GM23338 (cell line): ENCODE measurements around the gene MCC. TPM values are rescaled to one million over a fixed set of nuclear protein-coding genes. Genes with fewer than 3 reads are reported as not detected.

ENCODE experiments used
- CREB1 ChIP-seq: fragments of 250-450 bp; sonication (Bioruptor Pico); IDR thresholded peaks from 2 replicates; pipeline ENCODE4 v1.5.0; 2020; ENCODE audit warnings: low read depth, mild to moderate bottlenecking, moderate library complexity
- EZH2 ChIP-seq: fragments of 200-600 bp; sonication (generic); IDR thresholded peaks from one replicate; pipeline ENCODE4 v1.8.0; 2017; ENCODE audit warnings: antibody characterized with exemption, mild to moderate bottlenecking, low read depth; ENCODE audit not compliant: unreplicated experiment
- JUNB ChIP-seq: IDR thresholded peaks from one replicate; pipeline ENCODE4 v1.6.1; 2016; ENCODE audit warnings: antibody characterized with exemption; ENCODE audit not compliant: unreplicated experiment
- POLR2AphosphoS5 ChIP-seq: IDR thresholded peaks from 2 replicates; pipeline ENCODE4 v1.6.1; 2016; ENCODE audit warnings: antibody characterized with exemption, low read depth
- STAT1 ChIP-seq: IDR thresholded peaks from one replicate; pipeline ENCODE4 v1.6.1; 2016; ENCODE audit warnings: antibody characterized with exemption; ENCODE audit not compliant: unreplicated experiment
- polyA plus RNA-seq: library from polyadenylated mRNA; unstranded; fragments of >200 nt; fragmentation: Nextera tagmentation; extraction: Ambion mirVana; gene quantifications from 2 replicates; pipeline ENCODE4 v1.2.1, GENCODE V29; 2016
- total RNA-seq: library from RNA; depleted of rRNA; stranded (reverse); fragments of >200 nt; shearing (Covaris generic); gene quantifications from 2 replicates; pipeline ENCODE4 v1.2.3, GENCODE V29; 2014
- TF ChIP-seq, protein P1 (sequence below): fragments of 250-450 bp; sonication (Bioruptor Pico); IDR thresholded peaks from 2 replicates; pipeline ENCODE4 v1.5.0; 2020; ENCODE audit warnings: mild to moderate bottlenecking, moderate library complexity
- TF ChIP-seq, protein P2 (sequence below): IDR thresholded peaks from 2 replicates; pipeline ENCODE4 v1.6.1; 2016; ENCODE audit warnings: antibody characterized with exemption
- TF ChIP-seq, protein P3 (sequence below), 2 experiments: fragments of 200-600 bp in 1 of 2; sonication (generic) in 1 of 2; conservative IDR thresholded peaks; 2 replicates each; pipeline versions ENCODE4 v1.5.1 to v1.6.1; 2016 to 2017; ENCODE audit warnings: antibody characterized with exemption in 2 of 2, low read depth in 2 of 2, mild to moderate bottlenecking in 2 of 2, moderate library complexity in 1 of 2

MCC gene
- total and polyA plus RNA-seq, 2 experiments from 2014 or later = 3.8 to 10.1 TPM

DNA sequence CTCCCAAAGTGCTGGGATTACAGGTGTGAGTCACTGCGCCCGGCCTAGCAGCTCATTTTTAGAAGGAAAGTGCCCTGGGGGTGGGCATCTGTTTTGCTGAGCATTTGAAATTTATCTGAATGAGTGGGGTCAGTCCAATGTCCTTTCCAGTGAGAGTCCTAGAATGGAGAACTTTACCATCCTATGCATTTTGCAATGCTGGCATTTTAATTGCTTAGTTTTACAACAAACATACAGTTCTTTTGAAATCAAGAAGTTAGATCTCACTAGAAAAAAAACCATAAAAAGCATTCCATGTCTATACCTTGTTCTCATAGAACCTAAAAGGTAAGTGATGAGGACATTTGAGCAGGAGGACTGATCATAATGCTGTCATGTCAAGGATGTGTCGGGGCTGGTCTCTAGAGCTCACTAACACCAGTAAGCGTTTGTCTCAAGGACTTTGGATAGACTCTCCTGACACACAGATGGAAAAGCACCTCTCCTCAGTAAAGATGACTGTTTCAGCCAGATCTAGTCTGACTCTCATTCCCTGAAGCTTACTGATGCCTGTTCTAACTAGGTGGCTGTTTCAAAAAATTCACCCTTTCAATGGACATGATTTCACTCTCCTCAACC, 427.7 kb downstream of the MCC start (continued):
- TF ChIP-seq, protein P1, sequence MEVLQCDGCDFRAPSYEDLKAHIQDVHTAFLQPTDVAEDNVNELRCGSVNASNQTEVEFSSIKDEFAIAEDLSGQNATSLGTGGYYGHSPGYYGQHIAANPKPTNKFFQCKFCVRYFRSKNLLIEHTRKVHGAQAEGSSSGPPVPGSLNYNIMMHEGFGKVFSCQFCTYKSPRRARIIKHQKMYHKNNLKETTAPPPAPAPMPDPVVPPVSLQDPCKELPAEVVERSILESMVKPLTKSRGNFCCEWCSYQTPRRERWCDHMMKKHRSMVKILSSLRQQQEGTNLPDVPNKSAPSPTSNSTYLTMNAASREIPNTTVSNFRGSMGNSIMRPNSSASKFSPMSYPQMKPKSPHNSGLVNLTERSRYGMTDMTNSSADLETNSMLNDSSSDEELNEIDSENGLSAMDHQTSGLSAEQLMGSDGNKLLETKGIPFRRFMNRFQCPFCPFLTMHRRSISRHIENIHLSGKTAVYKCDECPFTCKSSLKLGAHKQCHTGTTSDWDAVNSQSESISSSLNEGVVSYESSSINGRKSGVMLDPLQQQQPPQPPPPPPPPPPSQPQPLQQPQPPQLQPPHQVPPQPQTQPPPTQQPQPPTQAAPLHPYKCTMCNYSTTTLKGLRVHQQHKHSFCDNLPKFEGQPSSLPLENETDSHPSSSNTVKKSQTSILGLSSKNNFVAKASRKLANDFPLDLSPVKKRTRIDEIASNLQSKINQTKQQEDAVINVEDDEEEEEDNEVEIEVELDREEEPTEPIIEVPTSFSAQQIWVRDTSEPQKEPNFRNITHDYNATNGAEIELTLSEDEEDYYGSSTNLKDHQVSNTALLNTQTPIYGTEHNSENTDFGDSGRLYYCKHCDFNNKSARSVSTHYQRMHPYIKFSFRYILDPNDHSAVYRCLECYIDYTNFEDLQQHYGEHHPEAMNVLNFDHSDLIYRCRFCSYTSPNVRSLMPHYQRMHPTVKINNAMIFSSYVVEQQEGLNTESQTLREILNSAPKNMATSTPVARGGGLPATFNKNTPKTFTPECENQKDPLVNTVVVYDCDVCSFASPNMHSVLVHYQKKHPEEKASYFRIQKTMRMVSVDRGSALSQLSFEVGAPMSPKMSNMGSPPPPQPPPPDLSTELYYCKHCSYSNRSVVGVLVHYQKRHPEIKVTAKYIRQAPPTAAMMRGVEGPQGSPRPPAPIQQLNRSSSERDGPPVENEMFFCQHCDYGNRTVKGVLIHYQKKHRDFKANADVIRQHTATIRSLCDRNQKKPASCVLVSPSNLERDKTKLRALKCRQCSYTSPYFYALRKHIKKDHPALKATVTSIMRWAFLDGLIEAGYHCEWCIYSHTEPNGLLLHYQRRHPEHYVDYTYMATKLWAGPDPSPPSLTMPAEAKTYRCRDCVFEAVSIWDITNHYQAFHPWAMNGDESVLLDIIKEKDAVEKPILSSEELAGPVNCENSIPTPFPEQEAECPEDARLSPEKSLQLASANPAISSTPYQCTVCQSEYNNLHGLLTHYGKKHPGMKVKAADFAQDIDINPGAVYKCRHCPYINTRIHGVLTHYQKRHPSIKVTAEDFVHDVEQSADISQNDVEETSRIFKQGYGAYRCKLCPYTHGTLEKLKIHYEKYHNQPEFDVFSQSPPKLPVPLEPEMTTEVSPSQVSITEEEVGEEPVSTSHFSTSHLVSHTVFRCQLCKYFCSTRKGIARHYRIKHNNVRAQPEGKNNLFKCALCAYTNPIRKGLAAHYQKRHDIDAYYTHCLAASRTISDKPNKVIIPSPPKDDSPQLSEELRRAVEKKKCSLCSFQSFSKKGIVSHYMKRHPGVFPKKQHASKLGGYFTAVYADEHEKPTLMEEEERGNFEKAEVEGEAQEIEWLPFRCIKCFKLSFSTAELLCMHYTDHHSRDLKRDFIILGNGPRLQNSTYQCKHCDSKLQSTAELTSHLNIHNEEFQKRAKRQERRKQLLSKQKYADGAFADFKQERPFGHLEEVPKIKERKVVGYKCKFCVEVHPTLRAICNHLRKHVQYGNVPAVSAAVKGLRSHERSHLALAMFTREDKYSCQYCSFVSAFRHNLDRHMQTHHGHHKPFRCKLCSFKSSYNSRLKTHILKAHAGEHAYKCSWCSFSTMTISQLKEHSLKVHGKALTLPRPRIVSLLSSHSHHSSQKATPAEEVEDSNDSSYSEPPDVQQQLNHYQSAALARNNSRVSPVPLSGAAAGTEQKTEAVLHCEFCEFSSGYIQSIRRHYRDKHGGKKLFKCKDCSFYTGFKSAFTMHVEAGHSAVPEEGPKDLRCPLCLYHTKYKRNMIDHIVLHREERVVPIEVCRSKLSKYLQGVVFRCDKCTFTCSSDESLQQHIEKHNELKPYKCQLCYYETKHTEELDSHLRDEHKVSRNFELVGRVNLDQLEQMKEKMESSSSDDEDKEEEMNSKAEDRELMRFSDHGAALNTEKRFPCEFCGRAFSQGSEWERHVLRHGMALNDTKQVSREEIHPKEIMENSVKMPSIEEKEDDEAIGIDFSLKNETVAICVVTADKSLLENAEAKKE (CRISPR knock-in tag) = no peak
- no peak for TF ChIP-seq STAT1
- TF ChIP-seq, protein P2, sequence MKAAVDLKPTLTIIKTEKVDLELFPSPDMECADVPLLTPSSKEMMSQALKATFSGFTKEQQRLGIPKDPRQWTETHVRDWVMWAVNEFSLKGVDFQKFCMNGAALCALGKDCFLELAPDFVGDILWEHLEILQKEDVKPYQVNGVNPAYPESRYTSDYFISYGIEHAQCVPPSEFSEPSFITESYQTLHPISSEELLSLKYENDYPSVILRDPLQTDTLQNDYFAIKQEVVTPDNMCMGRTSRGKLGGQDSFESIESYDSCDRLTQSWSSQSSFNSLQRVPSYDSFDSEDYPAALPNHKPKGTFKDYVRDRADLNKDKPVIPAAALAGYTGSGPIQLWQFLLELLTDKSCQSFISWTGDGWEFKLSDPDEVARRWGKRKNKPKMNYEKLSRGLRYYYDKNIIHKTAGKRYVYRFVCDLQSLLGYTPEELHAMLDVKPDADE = no peak
- no peak for TF ChIP-seq POLR2AphosphoS5
- TF ChIP-seq, protein P3, sequence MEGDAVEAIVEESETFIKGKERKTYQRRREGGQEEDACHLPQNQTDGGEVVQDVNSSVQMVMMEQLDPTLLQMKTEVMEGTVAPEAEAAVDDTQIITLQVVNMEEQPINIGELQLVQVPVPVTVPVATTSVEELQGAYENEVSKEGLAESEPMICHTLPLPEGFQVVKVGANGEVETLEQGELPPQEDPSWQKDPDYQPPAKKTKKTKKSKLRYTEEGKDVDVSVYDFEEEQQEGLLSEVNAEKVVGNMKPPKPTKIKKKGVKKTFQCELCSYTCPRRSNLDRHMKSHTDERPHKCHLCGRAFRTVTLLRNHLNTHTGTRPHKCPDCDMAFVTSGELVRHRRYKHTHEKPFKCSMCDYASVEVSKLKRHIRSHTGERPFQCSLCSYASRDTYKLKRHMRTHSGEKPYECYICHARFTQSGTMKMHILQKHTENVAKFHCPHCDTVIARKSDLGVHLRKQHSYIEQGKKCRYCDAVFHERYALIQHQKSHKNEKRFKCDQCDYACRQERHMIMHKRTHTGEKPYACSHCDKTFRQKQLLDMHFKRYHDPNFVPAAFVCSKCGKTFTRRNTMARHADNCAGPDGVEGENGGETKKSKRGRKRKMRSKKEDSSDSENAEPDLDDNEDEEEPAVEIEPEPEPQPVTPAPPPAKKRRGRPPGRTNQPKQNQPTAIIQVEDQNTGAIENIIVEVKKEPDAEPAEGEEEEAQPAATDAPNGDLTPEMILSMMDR (conservative IDR thresholded peaks at IDR 0.05; ENCODE audit: low read depth in 2 of 2) = no peak
- TF ChIP-seq JUNB = no peak
- TF ChIP-seq EZH2 = no peak
- no peak for TF ChIP-seq CREB1 (CRISPR knock-in tag)
